Liver (tissue), 9 donors: ENCODE data around the gene MFAP2. TPM values are rescaled to one million over a fixed set of nuclear protein-coding genes. Genes with fewer than 3 reads are reported as not detected.

Source experiments
- DNase-seq: peaks from one replicate; pipeline ENCODE4 v3.0.0-alpha.2; 2017; ENCODE audit warnings: low spot score
- H3K27ac ChIP-seq, 2 donors: one replicate each; pipeline ENCODE4 v1.7.0; 2013; ENCODE audit warnings: inconsistent platforms in 2 of 2, low read length in 2 of 2, control low read depth in 1 of 2, low read depth in 1 of 2, mild to moderate bottlenecking in 1 of 2
- H3K27me3 ChIP-seq, 4 donors: one replicate each; pipeline versions ENCODE4 v1.6.1 to v1.7.0; 2013; ENCODE audit warnings: low read length in 3 of 4, inconsistent platforms in 1 of 4, mild to moderate bottlenecking in 1 of 4, moderate library complexity in 1 of 4; ENCODE audit not compliant: control insufficient read depth in 4 of 4, insufficient read depth in 4 of 4
- H3K36me3 ChIP-seq, 4 donors: one replicate each; pipeline versions ENCODE4 v1.6.1 to v1.7.0; 2013; ENCODE audit warnings: low read length in 3 of 4, mild to moderate bottlenecking in 3 of 4, low read depth in 1 of 4, moderate library complexity in 1 of 4; ENCODE audit not compliant: control insufficient read depth in 4 of 4, insufficient read depth in 3 of 4
- H3K4me1 ChIP-seq, 4 donors: one replicate each; pipeline versions ENCODE4 v1.6.1 to v1.7.0; 2013; ENCODE audit warnings: low read length in 3 of 4, mild to moderate bottlenecking in 3 of 4, moderate library complexity in 1 of 4; ENCODE audit not compliant: control insufficient read depth in 4 of 4, insufficient read depth in 4 of 4
- H3K4me3 ChIP-seq, 3 donors: one replicate each; pipeline versions ENCODE4 v1.6.1 to v1.7.0; 2013; ENCODE audit warnings: low read length in 3 of 3, control low read depth in 1 of 3, low read depth in 1 of 3, mild to moderate bottlenecking in 1 of 3
- H3K9ac ChIP-seq, 2 donors: one replicate each; pipeline ENCODE4 v1.7.0; 2013; ENCODE audit warnings: low read length in 2 of 2, mild to moderate bottlenecking in 2 of 2, moderate library complexity in 2 of 2, control low read depth in 1 of 2, low read depth in 1 of 2
- H3K9me3 ChIP-seq, 4 donors: one replicate each; pipeline versions ENCODE4 v1.6.1 to v1.7.0; 2013; ENCODE audit warnings: low read length in 3 of 4; ENCODE audit not compliant: control insufficient read depth in 4 of 4
- EGR1 ChIP-seq, 2 donors: IDR thresholded peaks; 2 replicates each; pipeline ENCODE4 v1.6.1; 2016 to 2018; ENCODE audit warnings: antibody characterized with exemption in 2 of 2, low read depth in 2 of 2
- FOXA1 ChIP-seq: IDR thresholded peaks from 2 replicates; pipeline ENCODE4 v1.6.1; 2016; ENCODE audit warnings: antibody characterized with exemption
- FOXA2 ChIP-seq: IDR thresholded peaks from 2 replicates; pipeline ENCODE4 v1.6.1; 2016; ENCODE audit warnings: antibody characterized with exemption
- GABPA ChIP-seq, 2 donors: IDR thresholded peaks in 1 of 2; conservative IDR thresholded peaks in 1 of 2; 2 replicates each; pipeline ENCODE4 v1.6.1; 2016; ENCODE audit warnings: antibody characterized with exemption in 2 of 2, mild to moderate bottlenecking in 1 of 2, moderate library complexity in 1 of 2
- HNF4A ChIP-seq, 2 donors: conservative IDR thresholded peaks; 2 replicates each; pipeline ENCODE4 v1.6.1; 2016; ENCODE audit warnings: antibody characterized with exemption in 2 of 2, mild to moderate bottlenecking in 2 of 2
- HNF4G ChIP-seq: IDR thresholded peaks from 2 replicates; pipeline ENCODE4 v1.6.1; 2016; ENCODE audit warnings: antibody characterized with exemption
- JUND ChIP-seq, 2 donors: IDR thresholded peaks; 2 replicates each; pipeline ENCODE4 v1.6.1; 2016; ENCODE audit warnings: antibody characterized with exemption in 2 of 2
- NR2F2 ChIP-seq: IDR thresholded peaks from 2 replicates; pipeline ENCODE4 v1.6.1; 2016; ENCODE audit warnings: antibody characterized with exemption
- RAD21 ChIP-seq, 2 donors: IDR thresholded peaks; 2 replicates each; pipeline ENCODE4 v1.6.1; 2016; ENCODE audit warnings: antibody characterized with exemption in 2 of 2, mild to moderate bottlenecking in 2 of 2
- RXRA ChIP-seq, 2 donors: IDR thresholded peaks; 2 replicates each; pipeline ENCODE4 v1.6.1; 2017 to 2018; ENCODE audit warnings: antibody characterized with exemption in 2 of 2, mild to moderate bottlenecking in 1 of 2
- SP1 ChIP-seq: IDR thresholded peaks from 2 replicates; pipeline ENCODE4 v1.6.1; 2018; ENCODE audit warnings: antibody characterized with exemption, mild to moderate bottlenecking
- TAF1 ChIP-seq: conservative IDR thresholded peaks from 2 replicates; pipeline ENCODE4 v1.6.1; 2016; ENCODE audit warnings: antibody characterized with exemption, mild to moderate bottlenecking
- YY1 ChIP-seq: IDR thresholded peaks from 2 replicates; pipeline ENCODE4 v1.6.1; 2016; ENCODE audit warnings: antibody characterized with exemption, mild to moderate bottlenecking
- WGBS: extraction: QIAGEN DNeasy Blood & Tissue Kit; methylation state at CpG from one replicate; pipeline ENCODE4 v1.1.7; 2013; 5-methylcytosine and 5-hydroxymethylcytosine counted together
- polyA plus RNA-seq, 2 donors: library from polyadenylated mRNA; stranded (reverse) in 1 of 2; unstranded in 1 of 2; fragments of 200-250 nt in 1 of 2; fragments of >200 nt in 1 of 2; fragmentation: Nextera tagmentation in 1 of 2; extraction: Ambion mirVana in 1 of 2; gene quantifications; one replicate each; pipeline versions ENCODE4 v1.2.1 to v1.2.3, GENCODE V29; 2013 to 2015
- total RNA-seq, 2 donors: library from RNA; depleted of rRNA; stranded (reverse); fragments of >200 nt; gene quantifications; one replicate each; pipeline ENCODE4 v1.2.3, GENCODE V29; 2014
- TF ChIP-seq, protein P1 (sequence below): IDR thresholded peaks from 2 replicates; pipeline ENCODE4 v1.6.1; 2016; ENCODE audit warnings: antibody characterized with exemption, mild to moderate bottlenecking
- TF ChIP-seq, protein P2 (sequence below): IDR thresholded peaks from 2 replicates; pipeline ENCODE4 v1.6.1; 2016; ENCODE audit warnings: antibody characterized with exemption
- TF ChIP-seq, protein P3 (sequence below): fragments of 150-350 bp; IDR thresholded peaks from 2 replicates; pipeline ENCODE4 v1.5.1; 2017; ENCODE audit warnings: improper control_type of control experiment, low read depth, low read length; ENCODE audit not compliant: missing input control
- TF ChIP-seq, protein P4 (sequence below): IDR thresholded peaks from 2 replicates; pipeline ENCODE4 v1.6.1; 2016; ENCODE audit warnings: antibody characterized with exemption
- TF ChIP-seq, protein P5 (sequence below): IDR thresholded peaks from 2 replicates; pipeline ENCODE4 v1.6.1; 2016; ENCODE audit warnings: antibody characterized with exemption
- donor health status: healthy.
- donor health status: healthy.
- donor health status: healthy.
- donor health status: healthy.
- donor health status: healthy.

The MFAP2 gene
- total and polyA plus RNA-seq, 4 donors = 0.25 to 1.4 (median 0.74) TPM

DNA sequence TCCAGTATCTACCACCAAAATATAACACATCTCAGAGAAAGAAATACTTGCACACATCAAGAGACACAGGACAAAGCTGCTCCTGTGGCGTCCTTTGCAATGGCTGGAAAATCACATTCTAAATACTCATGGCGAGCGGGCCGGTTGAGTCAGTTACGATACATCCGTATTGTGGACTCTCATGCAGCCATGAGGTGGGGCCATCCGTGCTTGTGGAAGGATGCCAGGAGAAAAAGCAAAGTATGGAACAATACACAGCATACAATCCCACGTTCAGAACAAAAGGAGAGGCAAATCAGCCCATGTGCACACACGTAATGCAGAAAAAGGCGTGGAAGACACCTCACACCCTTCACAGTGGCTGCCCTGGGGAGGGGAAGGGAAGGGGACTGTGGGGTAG lies 18.2 kb upstream of the MFAP2 start (continued):
- TF ChIP-seq, protein P1, sequence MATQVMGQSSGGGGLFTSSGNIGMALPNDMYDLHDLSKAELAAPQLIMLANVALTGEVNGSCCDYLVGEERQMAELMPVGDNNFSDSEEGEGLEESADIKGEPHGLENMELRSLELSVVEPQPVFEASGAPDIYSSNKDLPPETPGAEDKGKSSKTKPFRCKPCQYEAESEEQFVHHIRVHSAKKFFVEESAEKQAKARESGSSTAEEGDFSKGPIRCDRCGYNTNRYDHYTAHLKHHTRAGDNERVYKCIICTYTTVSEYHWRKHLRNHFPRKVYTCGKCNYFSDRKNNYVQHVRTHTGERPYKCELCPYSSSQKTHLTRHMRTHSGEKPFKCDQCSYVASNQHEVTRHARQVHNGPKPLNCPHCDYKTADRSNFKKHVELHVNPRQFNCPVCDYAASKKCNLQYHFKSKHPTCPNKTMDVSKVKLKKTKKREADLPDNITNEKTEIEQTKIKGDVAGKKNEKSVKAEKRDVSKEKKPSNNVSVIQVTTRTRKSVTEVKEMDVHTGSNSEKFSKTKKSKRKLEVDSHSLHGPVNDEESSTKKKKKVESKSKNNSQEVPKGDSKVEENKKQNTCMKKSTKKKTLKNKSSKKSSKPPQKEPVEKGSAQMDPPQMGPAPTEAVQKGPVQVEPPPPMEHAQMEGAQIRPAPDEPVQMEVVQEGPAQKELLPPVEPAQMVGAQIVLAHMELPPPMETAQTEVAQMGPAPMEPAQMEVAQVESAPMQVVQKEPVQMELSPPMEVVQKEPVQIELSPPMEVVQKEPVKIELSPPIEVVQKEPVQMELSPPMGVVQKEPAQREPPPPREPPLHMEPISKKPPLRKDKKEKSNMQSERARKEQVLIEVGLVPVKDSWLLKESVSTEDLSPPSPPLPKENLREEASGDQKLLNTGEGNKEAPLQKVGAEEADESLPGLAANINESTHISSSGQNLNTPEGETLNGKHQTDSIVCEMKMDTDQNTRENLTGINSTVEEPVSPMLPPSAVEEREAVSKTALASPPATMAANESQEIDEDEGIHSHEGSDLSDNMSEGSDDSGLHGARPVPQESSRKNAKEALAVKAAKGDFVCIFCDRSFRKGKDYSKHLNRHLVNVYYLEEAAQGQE = no peak

DNA sequence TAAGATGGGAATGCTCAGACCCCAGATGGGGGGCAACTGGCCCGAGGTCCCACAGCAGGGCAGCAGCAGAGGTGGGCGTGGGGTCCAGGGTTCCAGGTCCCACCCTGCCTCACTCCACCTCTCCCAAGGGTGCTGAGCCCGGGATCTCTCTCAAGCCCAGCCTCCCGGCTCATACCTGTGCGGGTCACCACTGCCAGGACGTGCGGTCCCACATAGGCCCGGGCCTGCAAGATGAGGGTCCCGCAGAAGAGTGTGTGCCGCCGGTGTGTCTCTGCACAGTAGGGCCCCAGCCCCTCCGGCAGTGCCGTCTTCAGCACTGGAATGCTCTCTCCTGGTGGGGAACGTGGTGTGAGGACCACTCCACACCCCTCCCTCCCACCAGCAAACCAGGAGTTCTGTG lies 16.4 kb upstream of the MFAP2 start:
- 97% methylated on average over 14 of the region's 14 CpGs for WGBS
- no peak for DNase-seq
- H3K36me3 ChIP-seq = peaks cover 0 to 15% (median 4%) of the 10 kb centered on the region in 4 donors
- H3K4me3 ChIP-seq = no peak overlapping the region
- H3K27ac ChIP-seq = no peak overlapping the region
- H3K27me3 ChIP-seq = no peaks in the 10 kb centered on the region
- TF ChIP-seq FOXA2 (no peak), EGR1 (IDR thresholded peaks at IDR 0.05; ENCODE audit: low read depth in 2 of 2) (no peak), RAD21 (IDR thresholded peaks at IDR 0.05) (no peak), NR2F2 (no peak), HNF4G (no peak), FOXA1 (no peak), JUND (IDR thresholded peaks at IDR 0.05) (no peak), GABPA (IDR thresholded peaks at IDR 0.05 in 1 of 2, conservative IDR thresholded peaks at IDR 0.05 in 1 of 2) (no peak), RXRA (IDR thresholded peaks at IDR 0.05) (no peak), TAF1 (no peak), YY1 (no peak), SP1 (no peak), HNF4A (conservative IDR thresholded peaks at IDR 0.05) (no peak)
- TF ChIP-seq, protein P2, sequence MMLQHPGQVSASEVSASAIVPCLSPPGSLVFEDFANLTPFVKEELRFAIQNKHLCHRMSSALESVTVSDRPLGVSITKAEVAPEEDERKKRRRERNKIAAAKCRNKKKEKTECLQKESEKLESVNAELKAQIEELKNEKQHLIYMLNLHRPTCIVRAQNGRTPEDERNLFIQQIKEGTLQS = no peak
- TF ChIP-seq, protein P3, sequence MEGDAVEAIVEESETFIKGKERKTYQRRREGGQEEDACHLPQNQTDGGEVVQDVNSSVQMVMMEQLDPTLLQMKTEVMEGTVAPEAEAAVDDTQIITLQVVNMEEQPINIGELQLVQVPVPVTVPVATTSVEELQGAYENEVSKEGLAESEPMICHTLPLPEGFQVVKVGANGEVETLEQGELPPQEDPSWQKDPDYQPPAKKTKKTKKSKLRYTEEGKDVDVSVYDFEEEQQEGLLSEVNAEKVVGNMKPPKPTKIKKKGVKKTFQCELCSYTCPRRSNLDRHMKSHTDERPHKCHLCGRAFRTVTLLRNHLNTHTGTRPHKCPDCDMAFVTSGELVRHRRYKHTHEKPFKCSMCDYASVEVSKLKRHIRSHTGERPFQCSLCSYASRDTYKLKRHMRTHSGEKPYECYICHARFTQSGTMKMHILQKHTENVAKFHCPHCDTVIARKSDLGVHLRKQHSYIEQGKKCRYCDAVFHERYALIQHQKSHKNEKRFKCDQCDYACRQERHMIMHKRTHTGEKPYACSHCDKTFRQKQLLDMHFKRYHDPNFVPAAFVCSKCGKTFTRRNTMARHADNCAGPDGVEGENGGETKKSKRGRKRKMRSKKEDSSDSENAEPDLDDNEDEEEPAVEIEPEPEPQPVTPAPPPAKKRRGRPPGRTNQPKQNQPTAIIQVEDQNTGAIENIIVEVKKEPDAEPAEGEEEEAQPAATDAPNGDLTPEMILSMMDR = no peak
- TF ChIP-seq, protein P1 = no peak
- TF ChIP-seq, protein P4, sequence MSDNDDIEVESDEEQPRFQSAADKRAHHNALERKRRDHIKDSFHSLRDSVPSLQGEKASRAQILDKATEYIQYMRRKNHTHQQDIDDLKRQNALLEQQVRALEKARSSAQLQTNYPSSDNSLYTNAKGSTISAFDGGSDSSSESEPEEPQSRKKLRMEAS = no peak
- TF ChIP-seq, protein P5, sequence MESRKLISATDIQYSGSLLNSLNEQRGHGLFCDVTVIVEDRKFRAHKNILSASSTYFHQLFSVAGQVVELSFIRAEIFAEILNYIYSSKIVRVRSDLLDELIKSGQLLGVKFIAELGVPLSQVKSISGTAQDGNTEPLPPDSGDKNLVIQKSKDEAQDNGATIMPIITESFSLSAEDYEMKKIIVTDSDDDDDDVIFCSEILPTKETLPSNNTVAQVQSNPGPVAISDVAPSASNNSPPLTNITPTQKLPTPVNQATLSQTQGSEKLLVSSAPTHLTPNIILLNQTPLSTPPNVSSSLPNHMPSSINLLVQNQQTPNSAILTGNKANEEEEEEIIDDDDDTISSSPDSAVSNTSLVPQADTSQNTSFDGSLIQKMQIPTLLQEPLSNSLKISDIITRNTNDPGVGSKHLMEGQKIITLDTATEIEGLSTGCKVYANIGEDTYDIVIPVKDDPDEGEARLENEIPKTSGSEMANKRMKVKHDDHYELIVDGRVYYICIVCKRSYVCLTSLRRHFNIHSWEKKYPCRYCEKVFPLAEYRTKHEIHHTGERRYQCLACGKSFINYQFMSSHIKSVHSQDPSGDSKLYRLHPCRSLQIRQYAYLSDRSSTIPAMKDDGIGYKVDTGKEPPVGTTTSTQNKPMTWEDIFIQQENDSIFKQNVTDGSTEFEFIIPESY = no peak
- H3K9ac ChIP-seq = no peak overlapping the region
- H3K9me3 ChIP-seq = no peaks in the 10 kb centered on the region
- no peaks in the 10 kb centered on the region for H3K4me1 ChIP-seq
